Trophoblast cell (in vitro differentiated cells and primary cell): ENCODE measurements around the gene LCA5. TPM values are rescaled to one million over a fixed set of nuclear protein-coding genes. Genes with fewer than 3 reads are reported as not detected.
"Not testable (repeated sequence)": the region's sequence is repeated elsewhere in the genome, so short reads cannot be mapped to it uniquely, and the experiment has no call there.

Experiments used
- DNase-seq, 2 donors: peaks; one replicate each; pipeline ENCODE4 v3.0.0-alpha.2; 2016
- H2AFZ ChIP-seq: 2 replicates; pipeline ENCODE4 v1.6.1; 2013; ENCODE audit warnings: low read length, moderate library complexity, mild to moderate bottlenecking; ENCODE audit not compliant: insufficient read depth, poor library complexity
- H2AK5ac ChIP-seq: 2 replicates; pipeline ENCODE4 v1.6.1; 2013; ENCODE audit warnings: mild to moderate bottlenecking, low read length
- H2BK120ac ChIP-seq: 2 replicates; pipeline ENCODE4 v1.6.1; 2013; ENCODE audit warnings: low read length, mild to moderate bottlenecking, moderate library complexity; ENCODE audit not compliant: insufficient read depth, poor library complexity
- H2BK12ac ChIP-seq: 2 replicates; pipeline ENCODE4 v1.6.1; 2013; ENCODE audit warnings: mild to moderate bottlenecking, low read length, moderate library complexity
- H2BK5ac ChIP-seq: 2 replicates; pipeline ENCODE4 v1.6.1; 2013; ENCODE audit warnings: low read length, low read depth, moderate library complexity, mild to moderate bottlenecking; ENCODE audit not compliant: poor library complexity
- H3K14ac ChIP-seq: 2 replicates; pipeline ENCODE4 v1.6.1; 2013; ENCODE audit warnings: mild to moderate bottlenecking, low read length
- H3K18ac ChIP-seq: 2 replicates; pipeline ENCODE4 v1.6.1; 2013; ENCODE audit warnings: mild to moderate bottlenecking, low read length
- H3K23ac ChIP-seq: 2 replicates; pipeline ENCODE4 v1.6.1; 2013; ENCODE audit warnings: low read length
- H3K27ac ChIP-seq: 2 replicates; pipeline ENCODE4 v1.5.1; 2013; ENCODE audit warnings: low read depth, mild to moderate bottlenecking, inconsistent platforms, low read length, moderate library complexity
- H3K27me3 ChIP-seq: 2 replicates; pipeline ENCODE4 v1.6.1; 2013; ENCODE audit warnings: inconsistent platforms, mild to moderate bottlenecking, low read length, moderate library complexity; ENCODE audit not compliant: insufficient read depth
- H3K36me3 ChIP-seq, 2 experiments: 1 replicate in 1 of 2; 2 replicates in 1 of 2; pipeline ENCODE4 v1.6.1; 2013; ENCODE audit warnings: low read length in 2 of 2, mild to moderate bottlenecking in 2 of 2, moderate library complexity in 1 of 2; ENCODE audit not compliant: insufficient read depth in 2 of 2, control insufficient read depth in 1 of 2
- H3K4ac ChIP-seq: 2 replicates; pipeline ENCODE4 v1.6.1; 2013; ENCODE audit warnings: low read depth, mild to moderate bottlenecking, low read length, moderate library complexity
- H3K4me1 ChIP-seq, 2 experiments: 1 replicate in 1 of 2; 2 replicates in 1 of 2; pipeline ENCODE4 v1.6.1; 2013; ENCODE audit warnings: low read length in 2 of 2, mild to moderate bottlenecking in 2 of 2, moderate library complexity in 1 of 2; ENCODE audit not compliant: insufficient read depth in 2 of 2, control insufficient read depth in 1 of 2
- H3K4me2 ChIP-seq: 2 replicates; pipeline ENCODE4 v1.6.1; 2013; ENCODE audit warnings: inconsistent platforms, mild to moderate bottlenecking, low read length, moderate library complexity
- H3K4me3 ChIP-seq: 2 replicates; pipeline ENCODE4 v1.5.1; 2013; ENCODE audit warnings: mild to moderate bottlenecking, low read depth, low read length, inconsistent platforms
- H3K79me1 ChIP-seq: one replicate; pipeline ENCODE4 v1.6.1; 2013; ENCODE audit warnings: low read length
- H3K79me2 ChIP-seq: 2 replicates; pipeline ENCODE4 v1.6.1; 2013; ENCODE audit warnings: low read length, mild to moderate bottlenecking; ENCODE audit not compliant: control insufficient read depth, insufficient read depth, poor library complexity
- H3K9ac ChIP-seq: 2 replicates; pipeline ENCODE4 v1.6.1; 2013; ENCODE audit warnings: mild to moderate bottlenecking, low read length
- H3K9me3 ChIP-seq: 2 replicates; pipeline ENCODE4 v1.6.1; 2013; ENCODE audit warnings: low read depth, mild to moderate bottlenecking, control low read depth, inconsistent platforms, low read length; ENCODE audit not compliant: insufficient read depth
- H4K12ac ChIP-seq: 2 replicates; pipeline ENCODE4 v1.6.1; 2013; ENCODE audit warnings: low read depth, mild to moderate bottlenecking, low read length, moderate library complexity
- H4K8ac ChIP-seq: 2 replicates; pipeline ENCODE4 v1.6.1; 2013; ENCODE audit warnings: low read depth, mild to moderate bottlenecking, low read length, moderate library complexity
- H4K91ac ChIP-seq: one replicate; pipeline ENCODE4 v1.6.1; 2013; ENCODE audit warnings: low read depth, mild to moderate bottlenecking, low read length, moderate library complexity
- WGBS: extraction: QIAGEN DNeasy Blood & Tissue Kit; methylation state at CpG from one replicate; pipeline ENCODE4 v1.1.7; 2013; ENCODE audit warnings: missing lambda C conversion rate; ENCODE audit not compliant: insufficient read length, insufficient coverage; ENCODE audit errors: extremely low coverage; 5-methylcytosine and 5-hydroxymethylcytosine counted together
- polyA plus RNA-seq: library from polyadenylated mRNA; stranded (reverse); fragments of 200-250 nt; gene quantifications from 2 replicates; pipeline ENCODE4 v1.2.3, GENCODE V29; 2013

Gene LCA5
- polyA plus RNA-seq = 2.6 and 2.8 TPM in 2 replicates

DNA sequence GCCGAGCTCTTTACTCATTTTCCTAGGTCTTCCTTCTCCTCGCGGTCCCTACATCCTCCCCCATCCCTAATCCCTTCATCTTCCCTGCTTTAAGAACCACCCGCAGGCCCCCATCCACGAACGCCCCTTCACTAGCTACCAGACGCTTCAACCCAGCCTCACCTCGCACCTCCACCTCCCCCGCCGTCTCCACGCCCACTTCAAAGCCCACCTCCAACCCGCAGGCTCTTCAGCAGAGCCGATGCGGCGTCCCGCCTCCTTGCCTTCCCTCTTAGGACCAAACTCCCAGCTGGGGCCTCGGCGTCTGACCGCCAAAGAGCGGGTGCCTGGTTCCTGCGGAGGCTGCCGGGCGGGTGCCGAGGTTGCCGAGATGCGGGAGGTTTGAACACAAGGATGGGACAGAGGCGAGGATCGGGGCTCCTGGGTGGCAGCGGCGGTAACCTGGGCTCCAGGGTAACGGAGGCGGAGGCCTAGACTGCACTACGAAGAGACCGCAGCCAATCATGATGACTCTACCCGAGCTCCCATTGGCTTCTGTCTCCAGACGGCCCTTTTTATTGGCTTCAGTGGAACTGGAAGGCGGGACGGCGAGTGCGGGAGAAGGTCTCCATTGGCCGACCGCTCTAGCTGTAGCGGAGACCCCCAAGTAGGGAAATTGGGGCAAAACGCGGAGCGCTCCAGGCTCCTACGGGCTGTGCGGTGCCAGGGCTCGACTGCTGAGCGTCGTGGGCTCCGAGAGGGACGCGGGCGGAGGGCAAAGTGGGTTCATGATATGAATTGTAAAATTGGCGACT is at the start of gene LCA5:
TSS of gene LCA5 (minus strand) at position 477 of the 794 bp plus-strand sequence. CDS start 18,536 bp downstream, outside the sequence.
- no peak within 1 kb of the TSS for H2AK5ac ChIP-seq
- H3K4me3 ChIP-seq = peak within 1 kb of the TSS; percentile 91
- H2BK120ac ChIP-seq = peak within 1 kb of the TSS; percentile 57
- H2AFZ ChIP-seq = peak within 1 kb of the TSS; percentile 63
- no peak within 1 kb of the TSS for H2BK12ac ChIP-seq
- H3K23ac ChIP-seq = no peak within 1 kb of the TSS
- H3K9me3 ChIP-seq = no peaks in the 10 kb centered on the region
- H3K18ac ChIP-seq = peak within 1 kb of the TSS; percentile 4
- peak within 1 kb of the TSS; percentile 42 for H2BK5ac ChIP-seq
- no peaks in the 10 kb centered on the region for H3K79me2 ChIP-seq
- DNase-seq = peak; percentile 95 to 97
- H3K79me1 ChIP-seq = peaks cover 6% of the 10 kb centered on the region
- peak within 1 kb of the TSS; percentile 17 for H3K14ac ChIP-seq
- H3K4ac ChIP-seq = peak within 1 kb of the TSS; percentile 28
- peak within 1 kb of the TSS; percentile 72 for H3K4me2 ChIP-seq
- no peaks in the 10 kb centered on the region for H3K4me1 ChIP-seq
- peak within 1 kb of the TSS; percentile 55 for H3K27ac ChIP-seq
- peak within 1 kb of the TSS; percentile 73 for H3K9ac ChIP-seq
- H3K36me3 ChIP-seq = no peaks in the 10 kb centered on the region
- H4K91ac ChIP-seq = peak within 1 kb of the TSS; percentile 31
- no peaks in the 10 kb centered on the region for H3K27me3 ChIP-seq
- no CpG with 5 or more reads among the region's 56 CpGs for WGBS
- H4K12ac ChIP-seq = peak within 1 kb of the TSS; percentile 83
- peak within 1 kb of the TSS; percentile 56 for H4K8ac ChIP-seq

DNA sequence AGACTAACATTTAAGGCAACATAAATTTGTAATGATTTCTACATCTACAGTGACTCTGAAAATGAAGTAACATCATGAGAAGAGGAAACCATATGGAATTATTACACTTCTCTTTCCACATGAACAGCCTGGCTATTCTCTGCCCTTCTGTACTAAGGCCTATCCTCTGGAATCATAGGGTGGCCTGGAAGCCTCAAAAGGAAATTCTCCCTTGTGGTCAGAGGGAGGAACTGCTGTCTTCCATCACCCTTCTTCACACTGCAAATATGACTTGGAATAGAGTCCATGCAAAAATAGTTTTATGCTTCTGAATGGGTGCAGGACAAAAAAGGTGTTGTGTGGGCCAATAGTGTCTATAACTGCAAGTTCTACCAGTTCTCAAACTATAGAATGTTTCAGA is 49.3 kb upstream of the LCA5 start:
- H2BK120ac ChIP-seq = no peak overlapping the region
- H3K79me2 ChIP-seq = no peaks in the 10 kb centered on the region
- H3K27me3 ChIP-seq = no peaks in the 10 kb centered on the region
- H3K4me1 ChIP-seq = no peaks in the 10 kb centered on the region
- no peak overlapping the region for H2AK5ac ChIP-seq
- no peak overlapping the region for H3K18ac ChIP-seq
- no peak overlapping the region for H4K8ac ChIP-seq
- no peak overlapping the region for H2BK5ac ChIP-seq
- H3K27ac ChIP-seq = no peak overlapping the region
- no peak overlapping the region for H3K4ac ChIP-seq
- H3K79me1 ChIP-seq = no peaks in the 10 kb centered on the region
- no peak overlapping the region for H3K14ac ChIP-seq
- no peak overlapping the region for H4K12ac ChIP-seq
- H2BK12ac ChIP-seq = no peak overlapping the region
- no peak overlapping the region for H3K9ac ChIP-seq
- no peak overlapping the region for H3K4me2 ChIP-seq
- no peak overlapping the region for H4K91ac ChIP-seq
- H3K4me3 ChIP-seq = no peak overlapping the region
- no peak overlapping the region for H3K23ac ChIP-seq
- DNase-seq = peak; percentile 2 to 55
- H3K36me3 ChIP-seq = no peaks in the 10 kb centered on the region
- no peaks in the 10 kb centered on the region for H3K9me3 ChIP-seq
- no peak overlapping the region for H2AFZ ChIP-seq

DNA sequence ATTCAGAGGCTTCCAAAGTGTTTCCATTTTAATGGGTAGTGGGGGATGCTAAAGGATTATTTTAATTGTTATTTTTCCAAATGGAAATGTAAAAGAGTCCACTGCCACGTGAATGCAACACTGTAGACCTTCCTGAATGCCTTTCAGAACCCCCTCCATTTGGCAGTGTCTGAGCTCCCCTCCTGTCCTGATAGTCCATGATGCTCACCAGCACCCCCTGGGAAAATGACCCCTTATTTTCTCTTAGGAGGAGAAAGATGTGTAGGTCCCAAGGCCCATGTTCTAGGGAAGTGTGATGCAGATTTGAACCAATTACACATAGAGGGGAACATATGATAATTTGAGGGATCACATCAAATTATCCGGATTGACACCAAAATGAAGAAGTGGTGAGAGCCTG is 47.1 kb upstream of the LCA5 start:
- Histone ChIP-seq H4K12ac (no peak overlapping the region), H2AK5ac (no peak overlapping the region), H3K79me1 (no peaks in the 10 kb centered on the region), H3K14ac (no peak overlapping the region), H3K18ac (no peak overlapping the region), H3K4me3 (no peak overlapping the region), H2AFZ (no peak overlapping the region), H3K79me2 (no peaks in the 10 kb centered on the region), H3K23ac (no peak overlapping the region), H4K8ac (no peak overlapping the region), H3K9me3 (no peaks in the 10 kb centered on the region), H2BK5ac (no peak overlapping the region), H2BK120ac (no peak overlapping the region), H3K4me2 (no peak overlapping the region), H3K27me3 (no peaks in the 10 kb centered on the region), H3K27ac (no peak overlapping the region), H3K36me3 (no peaks in the 10 kb centered on the region), H3K9ac (no peak overlapping the region), H4K91ac (no peak overlapping the region), H2BK12ac (no peak overlapping the region), H3K4me1 (no peaks in the 10 kb centered on the region), H3K4ac (no peak overlapping the region)
- WGBS = no CpG with 5 or more reads among the region's 2 CpGs
- no peak for DNase-seq

DNA sequence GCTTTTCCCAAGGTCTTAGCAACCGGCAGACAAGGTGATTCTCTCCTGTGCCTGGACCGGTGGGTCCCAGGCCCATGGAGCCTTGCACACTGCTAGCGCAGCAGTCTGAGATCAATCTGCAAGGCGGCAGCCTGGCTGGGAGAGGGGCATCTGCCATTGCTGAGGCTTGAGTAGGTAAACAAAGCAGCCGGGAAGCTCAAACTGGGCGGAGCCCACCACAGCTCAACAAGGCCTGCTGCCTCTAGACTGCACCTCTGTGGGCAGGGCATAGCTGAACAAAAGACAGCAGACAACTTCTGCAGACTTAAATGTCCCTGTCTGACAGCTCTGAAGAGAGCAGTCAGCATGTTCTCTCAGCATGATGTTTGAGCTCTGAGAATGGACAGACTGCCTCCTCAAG is 40.7 kb upstream of the LCA5 start:
- H2BK5ac ChIP-seq, H3K27ac ChIP-seq, H3K79me2 ChIP-seq, H3K9ac ChIP-seq, H3K18ac ChIP-seq, H3K4me1 ChIP-seq, H3K9me3 ChIP-seq, H2BK120ac ChIP-seq, H3K27me3 ChIP-seq, H2AFZ ChIP-seq, H3K79me1 ChIP-seq, H4K12ac ChIP-seq, H2AK5ac ChIP-seq, H3K14ac ChIP-seq, H4K8ac ChIP-seq, H3K23ac ChIP-seq, H3K4ac ChIP-seq, H3K4me3 ChIP-seq, H2BK12ac ChIP-seq, H3K36me3 ChIP-seq, H4K91ac ChIP-seq, DNase-seq, H3K4me2 ChIP-seq: not testable (repeated sequence)
- no CpG with 5 or more reads among the region's 6 CpGs for WGBS
